Prostate gland (tissue), 2 donors: ENCODE data around the gene PROM2. TPM values are rescaled to one million over a fixed set of nuclear protein-coding genes. Genes with fewer than 3 reads are reported as not detected.
A peak's percentile ranks its signal among the peaks of the same experiment; 100 is the strongest.

Experiments
- DNase-seq: peaks from one replicate; pipeline ENCODE4 v3.0.0-alpha.2; 2019; ENCODE audit warnings: low spot score
- H3K27ac ChIP-seq, 2 donors: fragments of 200-600 bp; sonication (generic); 2 replicates each; pipeline ENCODE4 v1.5.1; 2017 to 2019
- H3K27me3 ChIP-seq: fragments of 200-600 bp; sonication (generic); replicated peaks from 2 replicates; pipeline ENCODE4 v1.5.1; 2019; ENCODE audit not compliant: insufficient read depth
- H3K36me3 ChIP-seq, 2 donors: fragments of 200-600 bp; sonication (generic); 1 replicate in 1 of 2; 2 replicates in 1 of 2; pipeline versions ENCODE4 v1.5.1 to v1.8.1; 2017 to 2019
- H3K4me1 ChIP-seq: fragments of 200-600 bp; sonication (generic); replicated peaks from 2 replicates; pipeline ENCODE4 v1.5.1; 2019
- H3K4me3 ChIP-seq, 2 donors: fragments of 200-600 bp; sonication (generic); 2 replicates each; pipeline ENCODE4 v1.5.1; 2017 to 2019
- H3K9me3 ChIP-seq: fragments of 200-600 bp; sonication (generic); 2 replicates; pipeline ENCODE4 v1.5.1; 2017
- POLR2A ChIP-seq: fragments of 450-650 bp; IDR thresholded peaks from one replicate; pipeline ENCODE4 v1.6.1; 2016; ENCODE audit warnings: antibody characterized with exemption, mild to moderate bottlenecking
- POLR2AphosphoS5 ChIP-seq: sonication (generic); formaldehyde crosslinking; IDR thresholded peaks from one replicate; pipeline ENCODE4 v1.6.1; 2017; ENCODE audit warnings: antibody characterized with exemption
- WGBS: methylation state at CpG from one replicate; pipeline ENCODE4 v1.1.5; 2018; 5-methylcytosine and 5-hydroxymethylcytosine counted together
- intact Hi-C: fragments of 100-400 bp; cut with DNase I; formaldehyde crosslinking; loops from one replicate; pipeline ENCODE4 v1.14.2; 2022
- total RNA-seq, 2 donors: library from RNA; depleted of rRNA; stranded (reverse); fragments of >200 nt; gene quantifications; one replicate each; pipeline ENCODE4 v1.1.0, GENCODE V29; 2016
- TF ChIP-seq, protein P1 (sequence below), 4 experiments: fragments of 200-600 bp in 2 of 4; fragments of 450-650 bp in 2 of 4; sonication (generic) in 2 of 4; IDR thresholded peaks; 1 replicate in 3 of 4; 2 replicates in 1 of 4; pipeline ENCODE4 v1.5.1; 2016 to 2019; ENCODE audit warnings: antibody characterized with exemption in 4 of 4, mild to moderate bottlenecking in 2 of 4, moderate library complexity in 2 of 4

The PROM2 gene
- total RNA-seq, 2 donors from 2014 or later = 43.4 to 80.1 TPM

DNA sequence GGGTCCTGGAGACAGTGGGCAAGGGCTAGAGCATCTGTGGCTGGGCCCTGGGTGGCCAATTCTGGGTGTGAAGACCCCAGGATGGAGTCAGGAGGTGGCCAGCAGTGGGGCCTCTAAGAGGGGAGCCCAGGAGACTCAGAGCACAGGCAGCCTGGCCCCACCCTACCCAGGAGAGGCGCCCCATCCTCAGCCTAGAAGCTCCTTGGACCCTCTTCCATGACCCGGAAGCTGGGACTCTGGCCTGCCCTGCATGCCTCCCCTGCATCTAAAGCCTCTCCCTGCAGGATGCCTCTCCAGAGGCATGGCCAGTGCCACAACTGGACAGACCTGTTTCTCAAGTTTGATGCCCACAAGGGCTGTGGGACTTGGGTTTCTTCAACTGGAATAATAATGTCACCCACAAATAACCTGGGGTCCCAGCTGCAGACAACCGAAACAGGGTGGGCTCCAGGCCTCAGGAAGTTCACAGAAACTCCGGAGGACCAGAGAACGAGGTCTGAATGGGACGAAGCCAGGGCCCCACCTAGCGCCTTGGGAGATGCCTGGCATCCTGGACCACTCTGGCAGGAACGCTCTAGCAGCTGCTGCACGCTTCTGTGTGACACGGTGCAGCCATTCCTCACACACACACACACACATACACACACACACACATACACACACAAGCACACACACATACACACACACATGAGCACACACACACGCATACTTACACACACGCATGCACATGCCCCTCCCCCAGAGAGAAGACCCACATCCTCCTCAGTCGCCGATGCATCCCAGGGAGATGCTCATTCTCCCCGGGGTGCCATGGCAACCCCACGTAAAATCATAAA, 39.3 kb downstream of the PROM2 start:
- intact Hi-C loops = loop anchor here (10.0 kb wide), 1 partner anchor 119 kb away; no protein-coding TSS in a partner anchor
- no peaks in the 10 kb centered on the region for H3K27me3 ChIP-seq
- H3K27ac ChIP-seq = no peak overlapping the region
- 71% methylated on average over 15 of the region's 16 CpGs for WGBS
- H3K9me3 ChIP-seq = no peaks in the 10 kb centered on the region
- H3K4me1 ChIP-seq = no peaks in the 10 kb centered on the region
- no peaks in the 10 kb centered on the region for H3K36me3 ChIP-seq
- DNase-seq = no peak
- no peak overlapping the region for H3K4me3 ChIP-seq
- TF ChIP-seq POLR2AphosphoS5 (no peak), POLR2A (no peak)
- TF ChIP-seq, protein P1, sequence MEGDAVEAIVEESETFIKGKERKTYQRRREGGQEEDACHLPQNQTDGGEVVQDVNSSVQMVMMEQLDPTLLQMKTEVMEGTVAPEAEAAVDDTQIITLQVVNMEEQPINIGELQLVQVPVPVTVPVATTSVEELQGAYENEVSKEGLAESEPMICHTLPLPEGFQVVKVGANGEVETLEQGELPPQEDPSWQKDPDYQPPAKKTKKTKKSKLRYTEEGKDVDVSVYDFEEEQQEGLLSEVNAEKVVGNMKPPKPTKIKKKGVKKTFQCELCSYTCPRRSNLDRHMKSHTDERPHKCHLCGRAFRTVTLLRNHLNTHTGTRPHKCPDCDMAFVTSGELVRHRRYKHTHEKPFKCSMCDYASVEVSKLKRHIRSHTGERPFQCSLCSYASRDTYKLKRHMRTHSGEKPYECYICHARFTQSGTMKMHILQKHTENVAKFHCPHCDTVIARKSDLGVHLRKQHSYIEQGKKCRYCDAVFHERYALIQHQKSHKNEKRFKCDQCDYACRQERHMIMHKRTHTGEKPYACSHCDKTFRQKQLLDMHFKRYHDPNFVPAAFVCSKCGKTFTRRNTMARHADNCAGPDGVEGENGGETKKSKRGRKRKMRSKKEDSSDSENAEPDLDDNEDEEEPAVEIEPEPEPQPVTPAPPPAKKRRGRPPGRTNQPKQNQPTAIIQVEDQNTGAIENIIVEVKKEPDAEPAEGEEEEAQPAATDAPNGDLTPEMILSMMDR (IDR thresholded peaks at IDR 0.05) = no peak

DNA sequence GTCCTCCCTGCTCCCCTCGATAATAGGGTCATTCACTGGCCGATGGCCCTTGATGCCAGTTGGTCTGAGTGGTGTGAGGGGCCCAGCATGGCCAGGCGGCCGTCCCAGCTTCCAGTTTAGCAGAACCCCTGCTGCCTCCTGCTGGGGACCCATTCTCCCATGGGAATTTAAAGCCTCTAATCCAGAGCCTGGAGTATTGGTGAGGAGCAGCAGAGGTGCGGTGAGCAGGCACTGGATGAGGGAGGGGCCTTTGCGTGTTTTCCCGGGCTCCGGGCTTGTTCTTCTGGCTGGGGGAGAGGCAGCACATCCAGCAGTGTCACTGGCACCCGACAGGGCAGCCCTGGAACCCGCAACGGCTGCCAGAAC, 40.3 kb downstream of the PROM2 start:
- Histone ChIP-seq H3K9me3 (no peaks in the 10 kb centered on the region), H3K4me3 (no peak overlapping the region), H3K36me3 (no peaks in the 10 kb centered on the region), H3K27ac (no peak overlapping the region), H3K4me1 (no peaks in the 10 kb centered on the region), H3K27me3 (no peaks in the 10 kb centered on the region)
- no peak for DNase-seq
- intact Hi-C loops = loop anchor here (10.0 kb wide), 1 partner anchor 120 kb away; no protein-coding TSS in a partner anchor
- no peak for TF ChIP-seq POLR2A
- TF ChIP-seq, protein P1 (IDR thresholded peaks at IDR 0.05) = no peak
- TF ChIP-seq POLR2AphosphoS5 = no peak
- 84% methylated on average over 11 of the region's 11 CpGs for WGBS

DNA sequence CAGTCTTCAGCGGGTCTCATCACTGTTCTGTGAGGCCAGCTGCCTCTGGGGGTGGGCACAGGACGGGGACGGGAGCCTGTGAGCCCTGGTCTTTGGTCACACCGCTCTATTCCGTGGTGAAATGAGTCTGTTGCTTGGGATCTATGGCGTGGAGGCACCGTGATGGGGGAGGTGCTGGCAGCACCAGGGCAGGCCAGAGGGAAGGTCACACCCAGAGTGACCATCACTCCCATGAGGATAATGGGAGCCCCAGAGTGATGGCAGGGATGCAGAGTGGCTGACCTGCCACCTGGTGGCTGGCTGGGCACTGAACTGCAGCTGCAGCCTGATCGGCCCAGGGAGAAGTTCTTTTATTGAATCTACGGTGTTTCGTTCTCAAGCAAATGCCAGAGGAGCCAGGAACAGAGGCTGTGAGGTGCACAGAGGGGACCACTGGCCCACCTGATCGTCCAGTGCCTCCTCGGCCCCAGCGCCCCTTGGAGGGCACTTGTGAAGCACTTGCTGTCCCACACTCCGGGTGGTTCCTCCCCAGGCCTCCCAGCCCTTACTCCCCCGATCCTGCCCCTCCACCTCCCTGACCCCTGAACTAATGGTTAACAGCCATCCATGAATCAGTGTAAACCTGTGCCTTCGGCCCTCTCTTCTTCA, 40.8 kb downstream of the PROM2 start:
- WGBS = 63% methylated on average over 16 of the region's 16 CpGs
- Histone ChIP-seq H3K9me3 (no peaks in the 10 kb centered on the region), H3K27ac (no peak overlapping the region), H3K4me1 (no peaks in the 10 kb centered on the region), H3K36me3 (no peaks in the 10 kb centered on the region), H3K27me3 (no peaks in the 10 kb centered on the region), H3K4me3 (no peak overlapping the region)
- DNase-seq = peak; percentile 59
- intact Hi-C loops = loop anchor here (10.0 kb wide), 1 partner anchor 120 kb away; no protein-coding TSS in a partner anchor
- TF ChIP-seq POLR2A (no peak), POLR2AphosphoS5 (peak; percentile 17)
- TF ChIP-seq, protein P1 (IDR thresholded peaks at IDR 0.05) = peak; percentile 73 to 88 (median 82)

DNA sequence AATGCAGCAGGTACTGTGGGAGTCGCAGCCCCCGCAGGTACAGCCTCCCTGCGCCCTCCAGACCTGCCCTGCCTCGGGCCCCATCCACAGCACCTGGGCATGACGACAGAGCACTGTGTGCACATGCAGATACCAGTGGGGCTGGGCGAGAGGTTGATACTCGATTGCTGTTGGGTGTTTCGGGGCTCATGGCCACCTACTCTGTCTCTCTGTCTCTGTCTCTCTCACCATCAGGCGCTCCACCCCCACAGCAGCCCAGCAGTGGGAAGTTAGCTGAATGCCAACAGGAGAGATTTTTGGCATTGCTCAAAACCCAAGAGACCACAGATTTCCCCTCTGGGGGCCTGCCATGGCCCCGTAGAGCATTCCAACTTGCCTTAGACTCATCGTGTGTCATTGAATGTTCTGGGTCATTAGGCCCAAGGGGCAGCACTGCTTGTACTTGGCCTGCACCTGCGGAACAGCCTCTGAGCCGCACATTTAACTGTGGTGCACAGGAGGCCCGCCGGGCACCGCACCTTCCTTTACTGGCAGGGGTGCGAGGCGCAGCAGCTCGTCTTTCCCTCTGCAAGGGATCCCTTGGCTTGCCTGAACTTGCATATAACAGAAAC, 41.7 kb downstream of the PROM2 start:
- intact Hi-C loops = loop anchor here (10.0 kb wide), 1 partner anchor 121 kb away; no protein-coding TSS in a partner anchor

More for the DNA sequence above, 41.7 kb downstream of the PROM2 start:
- TF ChIP-seq, protein P1 (IDR thresholded peaks at IDR 0.05) = no peak
- TF ChIP-seq POLR2AphosphoS5 (no peak), POLR2A (no peak)
- Histone ChIP-seq H3K36me3 (no peaks in the 10 kb centered on the region), H3K27me3 (no peaks in the 10 kb centered on the region), H3K27ac (no peak overlapping the region), H3K4me1 (no peaks in the 10 kb centered on the region), H3K4me3 (no peak overlapping the region), H3K9me3 (no peaks in the 10 kb centered on the region)
- WGBS = 69% methylated on average over 19 of the region's 19 CpGs
- DNase-seq = no peak
